Transverse colon (tissue), 4 donors: ENCODE data around the gene ZNF138. TPM values are rescaled to one million over a fixed set of nuclear protein-coding genes. Genes with fewer than 3 reads are reported as not detected.
A peak's percentile ranks its signal among the peaks of the same experiment; 100 is the strongest.

Experiments used
- DNase-seq: peaks from one replicate; pipeline ENCODE4 v3.0.0-alpha.2; 2019
- H3K27ac ChIP-seq, 4 donors: fragments of 200-600 bp; sonication (generic); 2 replicates each; pipeline ENCODE4 v1.5.1; 2016 to 2018; ENCODE audit warnings: inconsistent platforms in 4 of 4
- H3K27me3 ChIP-seq: fragments of 200-600 bp; sonication (generic); 2 replicates; pipeline ENCODE4 v1.5.1; 2017; ENCODE audit warnings: inconsistent platforms
- H3K36me3 ChIP-seq, 4 donors: fragments of 200-600 bp; sonication (generic); 2 replicates each; pipeline ENCODE4 v1.5.1; 2017 to 2019; ENCODE audit warnings: inconsistent platforms in 4 of 4
- H3K4me1 ChIP-seq, 4 donors: fragments of 200-600 bp; sonication (generic); 2 replicates each; pipeline ENCODE4 v1.5.1; 2017 to 2020; ENCODE audit warnings: inconsistent platforms in 4 of 4
- H3K4me3 ChIP-seq, 4 donors: fragments of 200-600 bp; sonication (generic); 1 replicate in 1 of 4; 2 replicates in 3 of 4; pipeline versions ENCODE4 v1.5.1 to v1.6.1; 2017 to 2019; ENCODE audit warnings: inconsistent platforms in 4 of 4
- H3K9me3 ChIP-seq, 2 donors: fragments of 200-600 bp; sonication (generic); 2 replicates each; pipeline ENCODE4 v1.5.1; 2017 to 2019; ENCODE audit warnings: inconsistent platforms in 2 of 2
- EP300 ChIP-seq: sonication (generic); formaldehyde crosslinking; IDR thresholded peaks from one replicate; pipeline ENCODE4 v1.6.1; 2017; ENCODE audit warnings: antibody characterized with exemption, low read depth
- POLR2A ChIP-seq: fragments of 450-650 bp; IDR thresholded peaks from one replicate; pipeline ENCODE4 v1.6.1; 2016; ENCODE audit warnings: antibody characterized with exemption, mild to moderate bottlenecking, moderate library complexity
- POLR2AphosphoS5 ChIP-seq, 3 donors: sonication (generic); formaldehyde crosslinking; IDR thresholded peaks; one replicate each; pipeline ENCODE4 v1.6.1; 2016; ENCODE audit warnings: antibody characterized with exemption in 3 of 3
- WGBS, 2 donors: methylation state at CpG; one replicate each; pipeline ENCODE4 v1.1.5; 2018; ENCODE audit warnings: low coverage in 1 of 2; 5-methylcytosine and 5-hydroxymethylcytosine counted together
- in situ Hi-C, 4 donors: fragments of 200-750 bp; cut with MboI; loops; one replicate each; pipeline versions ENCODE4 v1.15.0 to v1.15.1; 2017; ENCODE audit warnings: low sequenced_read_pairs in 3 of 4, low pct_ligation_motif_present in 1 of 4, low pct_unique_long_range_greater_than_20kb in 1 of 4
- intact Hi-C: fragments of 100-400 bp; cut with DNase I; formaldehyde crosslinking; loops from one replicate; pipeline ENCODE4 v1.15.1; 2023; ENCODE audit warnings: low total_unique reads
- total RNA-seq, 4 donors: library from RNA; depleted of rRNA; stranded (reverse); fragments of >200 nt; gene quantifications; one replicate each; pipeline ENCODE4 v1.1.0, GENCODE V29; 2016
- TF ChIP-seq, protein P1 (sequence below), 5 experiments: fragments of 200-600 bp in 3 of 5; fragments of 450-650 bp in 2 of 5; sonication (generic) in 3 of 5; IDR thresholded peaks; 1 replicate in 2 of 5; 2 replicates in 3 of 5; pipeline ENCODE4 v1.5.1; 2016 to 2017; ENCODE audit warnings: antibody characterized with exemption in 5 of 5, inconsistent platforms in 3 of 5, mild to moderate bottlenecking in 2 of 5, moderate library complexity in 1 of 5

ZNF138 gene
- 10 to 100 TPM in 2 of 4 donors, 1 to 10 TPM in 2; 4.2 to 17.2 (median 10.9) TPM for total RNA-seq

DNA sequence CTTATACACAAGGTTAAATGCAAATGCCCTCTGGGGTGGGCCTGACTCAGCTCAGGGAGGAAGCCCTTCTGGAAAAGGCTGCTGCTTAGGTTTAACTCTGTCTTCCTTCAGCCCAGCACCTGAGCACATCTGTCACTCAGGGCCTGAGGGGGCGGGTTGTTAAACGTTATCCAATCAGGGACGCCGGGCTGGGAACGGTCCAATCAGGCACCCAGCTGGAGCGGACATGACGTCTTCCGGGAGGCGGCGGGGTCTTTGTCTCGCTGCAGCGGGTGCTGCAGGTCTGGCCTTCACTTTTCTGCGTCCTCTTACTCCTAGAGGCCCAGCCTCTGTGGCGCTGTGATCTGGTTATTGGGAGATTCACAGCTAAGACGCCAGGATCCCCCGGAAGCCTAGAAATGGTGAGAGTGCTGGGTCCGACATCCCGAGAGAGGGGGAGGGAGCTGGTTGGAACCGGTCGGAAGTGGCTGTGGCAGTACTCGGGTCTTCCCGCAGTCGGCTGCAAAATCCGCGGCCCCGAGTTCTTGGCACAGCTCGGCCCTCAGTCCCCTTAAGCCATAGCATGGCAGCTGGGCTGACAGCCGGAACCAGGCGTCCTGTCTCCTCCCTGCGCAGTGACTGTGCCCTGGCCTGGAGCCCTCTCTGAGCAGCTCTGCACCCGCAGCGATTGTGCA, at the start of gene ZNF138:
Gene ZNF138 (plus strand): TSS at position 258 of the 674 bp plus-strand sequence. CDS start 141 bp downstream, at position 399.
- H3K27me3 ChIP-seq = no peaks in the 10 kb centered on the region
- TF ChIP-seq, protein P1, sequence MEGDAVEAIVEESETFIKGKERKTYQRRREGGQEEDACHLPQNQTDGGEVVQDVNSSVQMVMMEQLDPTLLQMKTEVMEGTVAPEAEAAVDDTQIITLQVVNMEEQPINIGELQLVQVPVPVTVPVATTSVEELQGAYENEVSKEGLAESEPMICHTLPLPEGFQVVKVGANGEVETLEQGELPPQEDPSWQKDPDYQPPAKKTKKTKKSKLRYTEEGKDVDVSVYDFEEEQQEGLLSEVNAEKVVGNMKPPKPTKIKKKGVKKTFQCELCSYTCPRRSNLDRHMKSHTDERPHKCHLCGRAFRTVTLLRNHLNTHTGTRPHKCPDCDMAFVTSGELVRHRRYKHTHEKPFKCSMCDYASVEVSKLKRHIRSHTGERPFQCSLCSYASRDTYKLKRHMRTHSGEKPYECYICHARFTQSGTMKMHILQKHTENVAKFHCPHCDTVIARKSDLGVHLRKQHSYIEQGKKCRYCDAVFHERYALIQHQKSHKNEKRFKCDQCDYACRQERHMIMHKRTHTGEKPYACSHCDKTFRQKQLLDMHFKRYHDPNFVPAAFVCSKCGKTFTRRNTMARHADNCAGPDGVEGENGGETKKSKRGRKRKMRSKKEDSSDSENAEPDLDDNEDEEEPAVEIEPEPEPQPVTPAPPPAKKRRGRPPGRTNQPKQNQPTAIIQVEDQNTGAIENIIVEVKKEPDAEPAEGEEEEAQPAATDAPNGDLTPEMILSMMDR (IDR thresholded peaks at IDR 0.05) = peak in 2 of 5 experiments; percentile 31 to 33
- TF ChIP-seq POLR2AphosphoS5 (IDR thresholded peaks at IDR 0.05) (peak; percentile 60 to 75 (median 68)), EP300 (no peak), POLR2A (peak; percentile 70)
- intact Hi-C loops = no loop called here
- peaks cover 7 to 18% (median 9%) of the 10 kb centered on the region in 4 donors for H3K4me1 ChIP-seq
- peak within 1 kb of the TSS; percentile 84 to 90 (median 86) for H3K27ac ChIP-seq
- H3K9me3 ChIP-seq = no peaks in the 10 kb centered on the region
- peak; percentile 96 for DNase-seq
- no peaks in the 10 kb centered on the region for H3K36me3 ChIP-seq
- in situ Hi-C loops = loop anchor here in 1 of 4 donors (25.0 kb wide), 3 partner anchors 93 to 232 kb away; partner anchors contain the start of genes ZNF107 and ZNF680
- H3K4me3 ChIP-seq = peak within 1 kb of the TSS; percentile 40 to 87 (median 66)
- 0% methylated on average over 32 of the region's 32 CpGs; no CpG with 5 or more reads in 1 of the 2 donors for WGBS, 2 donors

DNA sequence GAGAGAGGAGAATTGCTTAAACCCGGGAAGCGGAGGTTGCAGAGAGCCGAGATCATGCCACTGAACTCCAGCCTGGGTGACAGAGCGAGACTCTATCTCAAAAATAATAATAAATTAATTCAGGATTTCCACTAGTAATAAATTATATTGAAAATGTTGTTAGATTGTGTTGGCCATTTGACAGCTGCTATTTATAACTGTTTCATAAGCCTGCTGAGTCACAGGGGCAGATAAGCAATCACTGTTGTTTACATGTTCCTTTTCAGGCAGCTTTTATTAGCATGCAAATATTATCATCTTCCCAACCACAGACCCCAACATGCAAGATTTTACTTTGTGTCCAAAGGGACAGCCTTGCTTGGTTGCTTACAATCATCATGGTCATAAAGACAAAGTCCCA, 49.5 kb upstream of the ZNF138 start:
- Histone ChIP-seq H3K36me3 (no peaks in the 10 kb centered on the region), H3K27ac (no peak overlapping the region), H3K4me3 (no peak overlapping the region), H3K27me3 (no peaks in the 10 kb centered on the region), H3K9me3 (peaks cover 0 to 6% of the 10 kb centered on the region in 2 donors), H3K4me1 (no peaks in the 10 kb centered on the region)
- DNase-seq = no peak
- in situ Hi-C loops = no loop called here
- WGBS, 2 donors = 80 to 92% methylated on average over 4 of the region's 4 CpGs
- intact Hi-C loops = no loop called here
- TF ChIP-seq POLR2AphosphoS5 (IDR thresholded peaks at IDR 0.05) = no peak
- TF ChIP-seq, protein P1 (IDR thresholded peaks at IDR 0.05) = no peak
- no peak for TF ChIP-seq POLR2A
- TF ChIP-seq EP300 = no peak

DNA sequence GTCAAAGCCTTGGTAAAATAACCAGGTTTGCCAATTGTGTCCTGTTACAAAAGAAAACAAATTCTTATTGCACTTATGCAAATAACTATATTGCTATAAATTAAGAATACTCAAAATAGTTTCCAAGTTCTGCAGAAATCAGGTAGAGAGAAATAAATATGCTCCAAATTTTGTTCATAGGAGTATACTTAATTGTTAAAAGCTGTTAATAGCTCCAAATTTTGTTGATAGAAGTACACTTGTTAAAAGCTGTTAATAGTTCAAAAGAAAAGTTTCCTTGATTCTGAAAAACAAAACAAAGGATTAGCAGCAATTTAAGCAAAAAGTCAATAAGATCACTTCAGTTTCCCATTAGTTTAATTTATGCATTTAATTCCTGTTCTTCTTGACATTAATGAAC, 46.4 kb upstream of the ZNF138 start:
- H3K27ac ChIP-seq = no peak overlapping the region

DNA sequence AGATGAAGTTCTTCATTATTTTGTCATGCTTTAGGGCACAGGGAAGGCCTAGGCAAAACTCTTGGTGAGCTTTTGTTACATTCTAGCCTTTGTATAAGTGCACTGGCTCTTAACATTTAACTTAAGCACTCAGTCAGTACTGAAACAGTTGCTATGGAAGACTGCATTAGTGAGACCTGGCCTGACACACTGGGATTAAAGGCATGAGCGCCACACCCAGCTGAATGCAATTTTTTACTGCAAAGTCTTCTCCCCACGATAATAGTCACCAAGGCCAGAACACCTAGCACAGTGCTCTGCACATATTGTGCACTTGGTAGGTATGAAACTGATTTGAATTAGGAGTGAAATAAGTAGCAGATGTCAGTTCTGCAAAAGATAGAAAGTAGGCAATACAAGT, 41.2 kb upstream of the ZNF138 start:
- Histone ChIP-seq H3K36me3 (no peaks in the 10 kb centered on the region), H3K9me3 (peaks cover 0 to 2% of the 10 kb centered on the region in 2 donors), H3K27me3 (no peaks in the 10 kb centered on the region), H3K4me1 (no peaks in the 10 kb centered on the region), H3K4me3 (no peak overlapping the region), H3K27ac (no peak overlapping the region)
- in situ Hi-C loops (no loop called here), intact Hi-C loops (no loop called here)
- 63 to 95% methylated on average over 2 of the region's 2 CpGs for WGBS, 2 donors
- TF ChIP-seq EP300 (no peak), POLR2AphosphoS5 (IDR thresholded peaks at IDR 0.05) (no peak), POLR2A (no peak)
- TF ChIP-seq, protein P1 (IDR thresholded peaks at IDR 0.05) = no peak
- DNase-seq = no peak

More for the DNA sequence above, 46.4 kb upstream of the ZNF138 start:
- Histone ChIP-seq H3K9me3 (peaks cover 0 to 6% of the 10 kb centered on the region in 2 donors), H3K4me3 (no peak overlapping the region), H3K27me3 (no peaks in the 10 kb centered on the region), H3K36me3 (no peaks in the 10 kb centered on the region), H3K4me1 (no peaks in the 10 kb centered on the region)
- intact Hi-C loops (no loop called here), in situ Hi-C loops (no loop called here)
- DNase-seq = no peak
- TF ChIP-seq, protein P1 (IDR thresholded peaks at IDR 0.05) = no peak
- TF ChIP-seq EP300 = no peak
- no peak for TF ChIP-seq POLR2A
- no peak for TF ChIP-seq POLR2AphosphoS5 (IDR thresholded peaks at IDR 0.05)
